ENCODE data around the gene C5AR1.

DNA sequence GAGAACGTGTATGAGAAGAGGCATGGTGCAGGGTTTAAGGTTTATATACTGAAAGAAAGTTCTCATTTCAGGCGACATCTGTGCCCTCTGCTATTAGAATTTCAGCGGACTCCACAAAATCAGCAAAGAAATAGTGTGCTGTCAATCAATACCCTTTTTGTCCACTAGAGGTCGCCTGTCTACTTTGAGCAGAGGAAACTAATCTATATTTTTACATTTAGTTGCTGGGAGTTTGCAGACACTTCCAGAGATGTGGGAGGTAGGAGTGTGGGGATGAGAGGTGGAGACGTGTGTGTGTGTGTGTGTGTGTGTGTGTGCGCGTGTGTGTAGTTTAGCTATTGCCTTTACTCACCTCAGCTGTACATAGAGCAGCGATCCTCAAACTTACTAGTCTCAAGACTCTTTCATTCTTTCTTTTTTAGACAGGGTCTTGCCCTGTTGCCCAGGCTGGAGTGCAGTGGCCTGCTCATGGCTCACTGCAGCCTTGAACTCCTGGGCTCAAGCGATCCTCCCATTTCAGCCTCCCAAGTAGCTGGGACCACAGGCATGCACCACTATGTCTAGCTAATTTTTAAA is 25.2 kb upstream of the C5AR1 start:
- peak; percentile 91 for TF ChIP-seq CTCF (IDR thresholded peaks at IDR 0.05; ENCODE audit: low read length)
- no peak for TF ChIP-seq EZH2 (IDR thresholded peaks at IDR 0.05; ENCODE audit: borderline replicate concordance, low read length)
